ENCODE data around the gene VPS35L.

Gene VPS35L

GRCh38 chr16:19555186-19555937 is at the start of gene VPS35L:
TSS of gene VPS35L (plus strand) at chr16:19555703. CDS start at chr16:19555730, 27 bp downstream.
- Histone ChIP-seq H3K4me3 (peak within 1 kb of the TSS; percentile 73), H3K36me3 (peaks cover 24% of the 10 kb centered on the region), H3K9ac (peak within 1 kb of the TSS; percentile 83), H3K27ac (peak within 1 kb of the TSS; percentile 82), H3K4me1 (peaks cover 9% of the 10 kb centered on the region), H3K9me3 (no peaks in the 10 kb centered on the region), H3K27me3 (no peaks in the 10 kb centered on the region), H3K4me2 (peak within 1 kb of the TSS; percentile 90), H4K20me1 (no peaks in the 10 kb centered on the region)
- TF ChIP-seq Cebpa-rat (IDR thresholded peaks at IDR 0.05) = no peak

- Histone ChIP-seq H3K9ac (no peak overlapping the region), H3K27me3 (no peaks in the 10 kb centered on the region), H4K20me1 (no peaks in the 10 kb centered on the region), H3K36me3 (peaks cover 90% of the 10 kb centered on the region), H3K4me3 (no peak overlapping the region), H3K4me1 (no peaks in the 10 kb centered on the region), H3K27ac (no peak overlapping the region), H3K4me2 (no peak overlapping the region), H3K9me3 (no peaks in the 10 kb centered on the region)
- TF ChIP-seq Cebpa-rat (IDR thresholded peaks at IDR 0.05) = no peak
These were observed 48.5 kb upstream of the VPS35L start for GRCh38 chr16:19506965-19507364.

GRCh38 chr16:19507867-19508266 is 47.6 kb upstream of the VPS35L start:
- Histone ChIP-seq H3K9me3 (no peaks in the 10 kb centered on the region), H3K4me2 (no peak overlapping the region), H3K36me3 (peaks cover 87% of the 10 kb centered on the region), H3K27me3 (no peaks in the 10 kb centered on the region), H3K27ac (no peak overlapping the region), H3K9ac (no peak overlapping the region), H4K20me1 (no peaks in the 10 kb centered on the region), H3K4me3 (no peak overlapping the region), H3K4me1 (no peaks in the 10 kb centered on the region)
- no peak for TF ChIP-seq Cebpa-rat (IDR thresholded peaks at IDR 0.05)

- TF ChIP-seq Cebpa-rat (IDR thresholded peaks at IDR 0.05) = no peak
- H3K9ac ChIP-seq = no peak overlapping the region
- no peaks in the 10 kb centered on the region for H3K27me3 ChIP-seq
- no peaks in the 10 kb centered on the region; the same call in 1 of the 2 replicates for H4K20me1 ChIP-seq
- no peak overlapping the region for H3K4me2 ChIP-seq
- no peaks in the 10 kb centered on the region for H3K4me1 ChIP-seq
- H3K36me3 ChIP-seq = peaks cover 84% of the 10 kb centered on the region
- H3K4me3 ChIP-seq = no peak overlapping the region
- H3K27ac ChIP-seq = no peak overlapping the region
- no peaks in the 10 kb centered on the region for H3K9me3 ChIP-seq
These were observed 43.2 kb upstream of the VPS35L start for GRCh38 chr16:19512297-19512696.

- H3K27ac ChIP-seq = no peak overlapping the region
- H3K27me3 ChIP-seq = no peaks in the 10 kb centered on the region
- no peak overlapping the region for H3K4me3 ChIP-seq
- H3K4me1 ChIP-seq = no peaks in the 10 kb centered on the region
- H3K36me3 ChIP-seq = peaks cover 79% of the 10 kb centered on the region
- TF ChIP-seq Cebpa-rat (IDR thresholded peaks at IDR 0.05) = no peak
- H3K4me2 ChIP-seq = no peak overlapping the region
- no peak overlapping the region for H3K9ac ChIP-seq
- no peaks in the 10 kb centered on the region; the same call in 1 of the 2 replicates for H4K20me1 ChIP-seq
- no peaks in the 10 kb centered on the region for H3K9me3 ChIP-seq
These were observed 42.0 kb upstream of the VPS35L start for GRCh38 chr16:19513377-19514053.

GRCh38 chr16:19515757-19516156 is 39.7 kb upstream of the VPS35L start:
- no peak for TF ChIP-seq Cebpa-rat (IDR thresholded peaks at IDR 0.05)
- Histone ChIP-seq H3K27ac (no peak overlapping the region), H4K20me1 (peaks cover 14% of the 10 kb centered on the region; the same call in 1 of the 2 replicates), H3K36me3 (peaks cover 62% of the 10 kb centered on the region), H3K4me2 (no peak overlapping the region), H3K9ac (no peak overlapping the region), H3K27me3 (no peaks in the 10 kb centered on the region), H3K9me3 (no peaks in the 10 kb centered on the region), H3K4me1 (peaks cover 20% of the 10 kb centered on the region), H3K4me3 (no peak overlapping the region)

- H4K20me1 ChIP-seq = peaks cover 16% of the 10 kb centered on the region; the same call in 1 of the 2 replicates
- no peak for TF ChIP-seq Cebpa-rat (IDR thresholded peaks at IDR 0.05)
- no peaks in the 10 kb centered on the region for H3K9me3 ChIP-seq
- no peak overlapping the region for H3K9ac ChIP-seq
- H3K36me3 ChIP-seq = peaks cover 55% of the 10 kb centered on the region
- H3K4me3 ChIP-seq = no peak overlapping the region
- H3K27ac ChIP-seq = no peak overlapping the region
- H3K4me2 ChIP-seq = no peak overlapping the region
- H3K27me3 ChIP-seq = no peaks in the 10 kb centered on the region
- peaks cover 29% of the 10 kb centered on the region for H3K4me1 ChIP-seq
These were observed 37.9 kb upstream of the VPS35L start for GRCh38 chr16:19517424-19518089.

GRCh38 chr16:19518388-19518787 is 37.1 kb upstream of the VPS35L start:
- no peaks in the 10 kb centered on the region for H3K27me3 ChIP-seq
- peaks cover 16% of the 10 kb centered on the region; the same call in 1 of the 2 replicates for H4K20me1 ChIP-seq
- no peak overlapping the region for H3K4me2 ChIP-seq
- TF ChIP-seq Cebpa-rat (IDR thresholded peaks at IDR 0.05) = no peak
- no peak overlapping the region for H3K27ac ChIP-seq
- peaks cover 38% of the 10 kb centered on the region for H3K4me1 ChIP-seq
- H3K9me3 ChIP-seq = no peaks in the 10 kb centered on the region
- no peak overlapping the region for H3K9ac ChIP-seq
- no peak overlapping the region for H3K4me3 ChIP-seq
- H3K36me3 ChIP-seq = peaks cover 48% of the 10 kb centered on the region

GRCh38 chr16:19520861-19521331 is 34.6 kb upstream of the VPS35L start:
- Histone ChIP-seq H3K27ac (peak overlapping the region; percentile 80), H3K9ac (peak overlapping the region; percentile 88), H3K4me3 (peak overlapping the region; percentile 94), H4K20me1 (peaks cover 16% of the 10 kb centered on the region; the same call in 1 of the 2 replicates), H3K27me3 (no peaks in the 10 kb centered on the region), H3K4me2 (peak overlapping the region; percentile 91), H3K36me3 (peaks cover 25% of the 10 kb centered on the region), H3K9me3 (no peaks in the 10 kb centered on the region), H3K4me1 (peaks cover 52% of the 10 kb centered on the region)
- TF ChIP-seq Cebpa-rat (IDR thresholded peaks at IDR 0.05) = no peak

Measured in BLaER1 (cell line).